T-helper 2 cell treated with Interferon-gamma antibody and Interleukin-4, amounts not matched to agents 100 ng/mL and 5 ng/mL, for 36 hours (primary cell): ENCODE measurements around the gene OR1Q1. TPM values are rescaled to one million over a fixed set of nuclear protein-coding genes. Genes with fewer than 3 reads are reported as not detected.
"Not testable (repeated sequence)": the region's sequence is repeated elsewhere in the genome, so short reads cannot be mapped to it uniquely, and the experiment has no call there.

Source experiments
- intact Hi-C: fragments of 100-400 bp; cut with micrococcal nuclease; formaldehyde crosslinking; loops from one replicate; pipeline ENCODE4 v1.15.1; 2023
- total RNA-seq: library from RNA; stranded (reverse); gene quantifications from 2 replicates; pipeline ENCODE4 v1.2.3, GENCODE V29; 2022

Gene OR1Q1, protein sequence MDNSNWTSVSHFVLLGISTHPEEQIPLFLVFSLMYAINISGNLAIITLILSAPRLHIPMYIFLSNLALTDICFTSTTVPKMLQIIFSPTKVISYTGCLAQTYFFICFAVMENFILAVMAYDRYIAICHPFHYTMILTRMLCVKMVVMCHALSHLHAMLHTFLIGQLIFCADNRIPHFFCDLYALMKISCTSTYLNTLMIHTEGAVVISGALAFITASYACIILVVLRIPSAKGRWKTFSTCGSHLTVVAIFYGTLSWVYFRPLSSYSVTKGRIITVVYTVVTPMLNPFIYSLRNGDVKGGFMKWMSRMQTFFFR
- total RNA-seq: not detected in 2 replicates

DNA sequence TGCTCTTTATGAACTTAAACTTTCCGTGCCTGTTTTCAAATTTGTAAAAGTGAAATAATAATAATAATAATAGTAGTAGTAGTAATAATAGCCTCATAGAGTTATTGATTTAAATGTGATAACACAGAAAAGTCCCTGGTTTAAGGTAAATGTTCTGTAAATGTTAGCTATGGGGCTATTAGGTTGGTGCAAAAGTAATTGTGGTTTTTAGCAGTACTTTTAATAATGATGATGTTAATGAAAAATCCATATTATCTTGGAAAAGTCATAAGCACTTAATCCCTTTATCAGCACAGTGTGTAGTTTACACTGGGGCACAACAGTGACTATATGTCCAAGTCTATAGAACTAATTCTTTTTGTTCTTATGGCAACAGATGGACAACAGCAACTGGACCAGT is at the start of gene OR1Q1:
OR1Q1 (plus strand) TSS at position 377 of the 400 bp plus-strand sequence; CDS start at position 377, 0 bp downstream.
- intact Hi-C loops: no loop called here

DNA sequence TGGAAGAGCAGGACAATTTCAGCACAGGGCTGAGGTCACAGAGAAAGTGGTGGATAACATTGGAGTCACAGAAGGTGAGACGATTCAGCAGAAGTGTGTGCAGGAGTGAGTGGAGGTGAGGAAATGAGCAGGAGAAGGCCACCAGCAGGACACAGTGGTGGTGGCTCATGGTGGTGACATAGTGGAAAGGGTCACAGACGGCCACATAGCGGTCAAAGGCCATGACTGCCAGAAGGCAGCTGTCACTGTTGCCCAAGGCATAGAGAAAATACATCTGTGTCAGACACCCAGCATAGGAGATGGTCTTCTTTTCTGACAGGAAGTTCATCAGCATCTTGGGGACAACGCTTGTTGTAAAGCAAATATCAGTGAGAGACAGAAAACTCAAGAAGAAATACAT is 46.6 kb upstream of the OR1Q1 start:
- intact Hi-C loops: no loop called here

DNA sequence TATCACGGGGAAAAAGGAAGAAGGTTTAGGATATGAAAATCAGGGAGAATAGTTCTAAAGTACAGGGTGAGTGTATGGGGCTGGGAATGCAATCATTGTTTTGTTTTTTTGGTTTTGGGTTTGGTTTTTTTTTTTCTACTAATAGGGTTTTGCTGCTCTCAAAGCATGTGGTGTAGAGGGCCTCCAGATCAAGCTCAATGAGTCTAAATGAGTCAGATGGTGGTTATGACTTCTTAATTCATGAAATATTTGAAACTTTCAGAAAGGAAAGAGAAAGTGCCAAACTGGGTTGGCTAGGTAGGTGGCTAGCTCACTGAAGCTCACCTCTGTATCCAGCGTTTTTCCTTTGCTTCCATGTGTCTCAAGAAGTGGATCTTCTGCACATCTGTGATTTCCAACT is 42.1 kb upstream of the OR1Q1 start:
- intact Hi-C loops: no loop called here

DNA sequence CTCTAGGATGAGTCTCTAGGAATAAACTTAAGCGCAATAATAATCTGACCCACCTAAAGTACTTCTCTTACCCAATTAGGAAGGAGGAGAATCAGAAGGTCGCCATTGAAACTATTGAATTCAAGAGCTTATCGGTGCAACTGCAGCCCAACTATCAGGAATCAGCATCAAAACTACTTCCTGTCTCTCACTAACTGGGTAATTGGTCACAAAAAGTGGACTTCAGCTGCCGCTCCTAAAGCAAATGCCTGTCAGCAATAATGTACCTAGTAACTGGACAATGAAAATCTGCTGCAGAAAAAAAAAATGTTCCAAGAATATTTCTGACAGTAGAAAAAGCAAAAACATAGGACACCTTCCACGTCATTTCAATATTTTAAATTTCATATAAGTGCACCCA is 34.7 kb upstream of the OR1Q1 start:
- intact Hi-C loops: no loop called here

DNA sequence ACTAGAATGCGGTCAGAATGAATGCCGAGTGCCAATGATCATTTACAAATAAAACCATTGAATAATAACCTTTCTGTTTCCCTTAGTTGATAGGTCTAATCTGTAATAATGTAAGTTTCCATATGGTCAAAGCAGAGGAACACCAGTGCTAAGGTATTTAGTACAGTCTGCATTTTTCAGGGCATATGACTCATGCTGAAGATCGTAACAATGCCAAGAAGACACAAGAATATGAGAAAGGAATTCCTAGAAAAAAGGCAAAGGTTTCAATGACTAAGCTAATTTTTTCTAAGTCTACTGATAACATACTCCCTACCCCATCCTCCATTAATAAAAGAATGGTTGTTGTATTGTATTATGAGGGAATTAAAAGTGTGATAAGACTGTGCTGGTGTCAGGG is 34.2 kb upstream of the OR1Q1 start:
- intact Hi-C loops: no loop called here

DNA sequence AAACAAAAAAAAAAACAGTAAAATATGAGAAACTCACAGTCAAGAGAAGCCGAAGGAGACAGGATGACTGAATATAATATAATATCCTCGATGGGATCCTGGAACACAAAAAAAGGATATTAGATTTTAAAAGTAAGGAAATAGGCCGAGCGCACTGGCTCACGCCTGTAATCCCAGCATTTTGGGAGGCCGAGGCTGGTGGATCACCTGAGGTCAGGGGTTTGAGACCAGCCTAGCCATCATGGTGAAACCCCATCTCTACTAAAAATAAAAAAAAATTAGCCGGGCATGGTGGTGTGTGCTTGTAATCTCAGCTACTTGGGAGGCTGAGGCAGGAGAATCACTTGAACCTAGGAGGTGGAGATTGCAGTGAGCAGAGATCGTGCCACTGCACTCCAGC is 31.3 kb upstream of the OR1Q1 start, which contains the start of gene OR1L8:
OR1L8 (minus strand) TSS at position 101 of the 400 bp plus-strand sequence. CDS start 14,907 bp downstream, outside the sequence.
- intact Hi-C loops: not testable (repeated sequence)

DNA sequence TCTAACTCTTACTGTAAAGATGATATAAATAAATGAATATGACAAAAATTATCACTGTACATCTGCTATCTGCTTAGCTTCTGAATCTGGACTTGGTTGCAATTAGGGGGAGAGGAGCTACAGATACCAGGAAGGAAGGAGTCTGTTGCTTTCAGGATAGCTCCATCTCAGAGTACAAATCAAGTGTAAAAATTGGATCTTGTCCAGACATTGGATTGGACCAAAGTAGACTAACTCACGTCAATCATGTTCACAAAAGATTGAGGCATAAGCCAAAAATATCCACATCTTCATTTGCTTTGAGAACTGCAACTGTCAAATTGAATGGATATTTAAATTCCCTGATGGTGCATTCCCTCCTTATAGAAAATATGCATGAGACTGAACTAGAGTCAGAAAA is 8.8 kb upstream of the OR1Q1 start:
- intact Hi-C loops: no loop called here

DNA sequence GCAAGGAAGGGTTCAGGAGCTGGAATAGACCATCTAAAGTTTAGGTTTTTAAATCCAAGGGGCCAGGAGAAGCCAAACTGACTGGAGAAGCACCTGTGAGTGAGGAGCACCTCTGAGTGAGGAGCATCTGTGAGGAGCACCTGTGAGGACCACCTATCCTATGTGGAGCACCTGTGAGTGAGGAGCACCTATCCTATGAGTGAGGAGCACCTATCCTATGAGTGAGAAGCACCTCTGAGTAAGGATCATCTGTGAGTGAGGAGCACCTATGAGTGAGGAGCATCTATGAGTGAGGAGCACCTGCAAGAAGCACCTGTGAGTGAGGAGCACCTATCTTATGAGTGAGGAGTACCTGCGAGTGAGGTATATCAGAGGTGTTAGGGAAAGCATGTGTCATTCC is 8.0 kb upstream of the OR1Q1 start:
- intact Hi-C loops: no loop called here

DNA sequence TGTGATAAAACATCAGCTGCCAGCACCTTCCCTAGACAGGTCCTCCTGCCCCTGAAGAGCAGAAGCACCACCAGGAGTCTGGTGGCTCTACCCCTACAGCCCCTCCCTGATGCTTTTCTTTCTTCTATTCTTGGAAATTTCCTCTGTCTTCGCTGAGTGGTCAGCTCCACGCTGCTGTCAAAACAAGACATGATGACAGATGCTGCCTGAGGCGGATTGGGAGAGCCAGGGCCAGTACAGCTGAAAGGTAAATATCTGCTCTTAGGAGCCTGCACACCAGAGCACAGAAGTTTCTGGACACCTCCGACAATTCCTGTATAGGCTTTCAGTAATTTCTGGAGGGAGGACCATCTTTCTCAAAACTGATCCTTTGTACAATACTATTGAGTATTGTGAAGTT is 4.7 kb upstream of the OR1Q1 start:
- intact Hi-C loops: no loop called here

DNA sequence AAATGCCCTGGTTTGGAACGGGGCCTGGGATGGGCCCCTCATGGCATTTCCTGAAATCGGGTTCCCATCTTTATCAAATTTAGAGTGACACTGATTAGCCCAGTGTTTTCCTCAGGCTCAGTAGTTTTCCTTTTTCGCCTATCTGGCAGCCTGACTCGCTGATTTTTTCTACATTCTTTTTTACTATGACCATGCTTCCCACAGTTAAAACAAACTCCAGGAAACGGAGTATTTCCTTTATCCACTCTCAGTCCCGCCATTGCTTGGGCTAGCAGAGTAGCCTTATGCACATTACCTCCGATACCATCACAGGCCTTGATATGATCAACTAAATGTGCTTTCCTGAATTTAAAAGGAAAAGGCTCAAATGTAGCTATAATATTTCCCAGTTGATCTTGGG is 5.5 kb downstream of the OR1Q1 start:
- intact Hi-C loops: no loop called here

DNA sequence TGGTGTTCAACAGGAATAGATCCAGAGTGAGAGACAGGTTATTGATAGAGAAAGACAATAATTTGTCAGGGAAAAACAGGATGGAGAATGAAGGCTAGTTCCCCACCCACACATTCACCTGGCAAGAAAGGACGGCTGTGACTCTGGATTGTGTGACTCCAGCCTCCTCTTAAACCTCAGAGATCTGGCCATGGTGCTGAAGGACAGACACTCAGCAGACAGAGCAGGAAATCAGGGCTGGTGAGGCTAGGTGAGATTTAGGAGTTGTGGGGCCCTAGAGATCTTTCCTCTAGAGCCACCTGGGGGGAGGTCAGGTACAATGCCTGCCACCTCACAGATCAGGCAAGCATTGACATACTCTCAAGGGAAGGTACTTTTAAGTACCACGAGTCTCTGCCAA is 27.7 kb downstream of the OR1Q1 start:
- intact Hi-C loops: no loop called here

DNA sequence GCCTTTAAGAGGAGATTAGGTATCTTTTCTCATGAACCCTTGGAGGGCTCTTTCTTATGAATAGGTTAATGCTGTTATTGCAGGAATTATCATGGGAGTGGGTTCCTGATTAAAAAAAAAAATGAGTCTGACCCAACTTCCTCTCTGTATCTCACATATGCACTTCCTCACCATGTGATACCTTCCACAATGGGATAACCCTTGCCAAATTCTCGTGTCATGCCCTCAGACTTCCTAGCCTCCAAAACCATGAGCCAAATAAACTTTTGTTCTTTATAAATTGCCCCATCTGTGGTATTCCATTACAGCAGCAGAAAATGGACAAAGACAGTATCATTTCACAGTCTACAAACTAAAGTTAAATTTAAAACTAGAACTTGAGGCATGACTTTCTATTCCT is 41.8 kb downstream of the OR1Q1 start:
- intact Hi-C loops: no loop called here

DNA sequence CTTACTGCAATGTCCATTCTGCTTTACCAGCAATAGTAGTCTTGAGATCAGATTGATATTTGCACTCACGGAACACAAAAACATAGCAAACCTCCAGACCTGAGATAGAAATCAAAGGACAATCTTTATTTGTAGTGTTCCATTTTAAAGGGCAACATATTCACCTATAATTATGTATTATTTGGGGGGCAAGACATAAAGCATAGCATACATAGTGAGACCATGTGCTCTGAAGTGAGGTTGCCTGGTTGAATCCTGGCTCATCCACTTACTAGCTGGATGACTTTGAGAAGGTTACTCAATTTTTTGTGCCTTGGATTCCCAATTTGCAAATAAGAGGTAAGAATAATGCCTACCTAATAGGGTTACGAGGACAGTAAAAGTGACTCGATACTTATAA is 43.0 kb downstream of the OR1Q1 start, which contains the start of gene OR1B1:
OR1B1 (minus strand) TSS at position 101 of the 400 bp plus-strand sequence.
- intact Hi-C loops: no loop called here

DNA sequence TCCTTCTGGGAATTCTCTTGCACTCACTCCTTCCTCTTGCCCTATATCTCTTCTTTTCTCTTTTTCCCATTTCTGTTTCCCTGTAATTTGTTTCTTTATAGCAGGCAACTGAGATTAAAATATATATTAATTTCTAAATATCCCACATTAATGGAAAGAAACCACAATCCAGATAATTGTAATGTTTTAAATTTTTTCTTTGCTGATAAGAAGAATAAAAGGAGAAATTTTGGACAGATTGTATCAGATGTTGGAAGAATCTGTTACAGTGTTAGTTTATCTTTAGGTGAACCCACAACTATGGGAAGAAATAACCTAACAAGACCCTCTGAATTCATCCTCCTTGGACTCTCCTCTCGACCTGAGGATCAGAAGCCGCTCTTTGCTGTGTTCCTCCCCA is 46.9 kb downstream of the OR1Q1 start, which contains the start of gene OR1L1:
OR1L1 (plus strand) TSS at position 301 of the 400 bp plus-strand sequence; CDS start at position 301, 0 bp downstream.
- intact Hi-C loops: no loop called here

Other genes with a start within 250 kb of the OR1Q1 start
- 0.43 and 0.45 TPM in 2 replicates for gene PTGS1, start 243.7 kb upstream of the OR1Q1 start, total RNA-seq
- gene OR1J1, start 136.8 kb upstream of the OR1Q1 start, total RNA-seq: not detected in 2 replicates
- not detected in 2 replicates for gene OR1J2, start 103.9 kb upstream of the OR1Q1 start, total RNA-seq
- not detected in 2 replicates for gene OR1J4, start 95.6 kb upstream of the OR1Q1 start, total RNA-seq
- gene OR1N1, start 87.4 kb upstream of the OR1Q1 start, total RNA-seq: not detected in 2 replicates
- gene OR1N2, start 61.6 kb upstream of the OR1Q1 start, total RNA-seq: not detected in 2 replicates
- gene OR1L8, start 31.4 kb upstream of the OR1Q1 start, total RNA-seq: 0.30 TPM in 1 of 2 replicates, not detected in the other
- gene OR1B1, start 42.9 kb downstream of the OR1Q1 start, total RNA-seq: not detected in 2 replicates
- gene OR1L1, start 47.0 kb downstream of the OR1Q1 start, total RNA-seq: not detected in 2 replicates
- gene OR1L3, start 60.4 kb downstream of the OR1Q1 start, total RNA-seq: not detected in 2 replicates
- gene OR1L4, start 109.3 kb downstream of the OR1Q1 start, total RNA-seq: not detected in 2 replicates
- gene OR1L6, start 127.6 kb downstream of the OR1Q1 start, total RNA-seq: not detected in 2 replicates
- not detected in 2 replicates for gene OR5C1, start 174.2 kb downstream of the OR1Q1 start, total RNA-seq
- gene OR1K1, start 185.4 kb downstream of the OR1Q1 start, total RNA-seq: not detected in 2 replicates
- gene PDCL, start 213.8 kb downstream of the OR1Q1 start, total RNA-seq: 23.1 and 24.1 TPM in 2 replicates